Measurements from ENCODE around the gene SIRPB1.
"Not testable (repeated sequence)": the region's sequence is repeated elsewhere in the genome, so short reads cannot be mapped to it uniquely, and the experiment has no call there.

The SIRPB1 gene

DNA sequence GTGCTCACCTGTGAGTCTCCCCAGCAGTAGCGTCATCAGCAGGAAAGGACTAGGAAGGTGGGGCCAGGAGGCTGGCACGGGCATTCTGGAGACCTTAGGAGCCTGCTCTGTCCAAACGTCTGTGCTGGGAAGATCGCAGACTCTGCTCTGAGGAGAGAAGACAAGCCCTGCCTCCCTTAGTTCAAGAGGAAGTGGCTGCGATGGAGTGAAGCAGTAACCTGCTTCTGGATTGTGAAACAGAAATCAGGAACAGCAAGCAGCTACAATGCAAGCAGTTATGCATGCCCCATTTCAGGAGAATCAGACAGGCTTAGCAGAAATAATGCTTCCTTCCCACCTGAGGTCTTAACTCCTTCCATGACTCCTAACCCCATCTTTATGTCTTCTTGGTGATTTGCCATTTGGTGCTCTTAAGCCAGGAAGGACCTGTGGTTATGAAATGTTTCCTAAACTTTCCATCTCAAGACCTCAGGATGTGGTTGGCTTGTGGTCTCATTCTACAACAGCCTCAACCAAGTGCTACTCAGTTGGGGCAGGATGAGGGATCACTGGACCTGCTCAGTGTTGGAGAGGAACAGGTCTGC, at the start of gene SIRPB1:
TSS of gene SIRPB1 (minus strand) at position 149 of the 584 bp plus-strand sequence. CDS start at position 84, 65 bp downstream.
- DNase-seq (ENCODE audit: low spot score) = no peak

DNA sequence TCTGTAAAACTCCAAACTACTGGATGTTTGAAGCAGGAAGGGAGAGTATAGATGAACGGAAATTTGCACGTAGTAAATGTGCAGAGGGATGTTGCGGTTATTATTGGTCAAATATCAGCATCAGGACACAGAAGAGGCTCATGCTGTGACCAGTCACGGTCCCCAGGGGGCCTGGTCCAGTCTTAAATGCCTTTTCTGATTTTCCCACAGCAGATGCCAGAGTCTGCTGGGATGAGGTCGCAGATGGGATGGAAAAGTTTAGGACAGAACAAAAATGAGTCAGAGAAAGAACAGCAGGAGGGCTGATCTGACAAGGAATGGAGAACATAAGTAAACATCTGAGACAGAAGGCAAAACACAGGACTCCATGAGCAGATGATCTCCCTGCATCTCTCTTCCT, 49.5 kb upstream of the SIRPB1 start:
- DNase-seq (ENCODE audit: low spot score) = no peak

DNA sequence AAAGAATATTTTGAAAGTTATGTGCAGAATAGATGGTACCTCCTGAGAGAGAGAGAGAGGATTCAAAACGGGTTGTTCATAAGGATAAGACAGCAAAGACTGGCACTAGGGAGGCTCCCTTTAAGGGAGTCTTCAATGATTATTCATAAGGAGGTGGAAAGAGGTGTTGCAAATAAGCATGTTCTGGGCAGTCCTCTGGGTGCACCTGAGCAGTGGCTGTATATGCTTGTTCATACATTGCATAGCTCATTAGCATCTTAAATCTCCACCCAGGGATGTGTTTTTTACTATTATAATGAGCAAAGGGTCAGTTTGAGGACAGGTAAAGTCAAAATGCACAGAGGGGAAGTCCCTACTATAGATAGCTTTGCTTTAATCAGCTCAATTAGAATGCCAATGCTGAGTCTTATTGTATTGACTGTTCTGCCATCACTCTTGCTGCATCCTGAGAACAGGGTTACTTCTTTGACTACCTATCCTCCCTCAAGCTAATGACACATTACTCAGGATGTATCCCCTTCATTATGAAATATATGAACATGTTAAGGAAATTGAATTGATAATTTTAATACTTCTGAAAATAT, 47.8 kb upstream of the SIRPB1 start:
- no peak for DNase-seq (ENCODE audit: low spot score)

DNA sequence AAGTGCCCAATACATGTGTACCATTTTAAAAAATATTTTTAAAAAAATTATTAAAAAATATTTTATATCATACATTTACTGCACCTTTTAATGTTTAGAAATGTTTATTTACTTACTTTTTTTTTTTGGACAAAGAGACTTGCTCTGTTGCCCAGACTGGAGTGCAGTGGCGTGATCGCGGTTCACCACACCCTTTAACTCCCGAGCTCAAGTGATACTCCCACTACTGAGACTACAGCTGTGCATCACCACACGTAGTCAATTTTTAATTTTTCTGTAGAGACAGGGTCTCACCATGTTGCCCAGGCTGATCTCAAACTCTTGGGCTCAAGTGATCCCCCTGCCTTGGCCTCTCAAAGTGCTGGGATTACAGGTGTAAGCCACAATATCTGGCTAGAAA, 47.0 kb upstream of the SIRPB1 start:
- DNase-seq (ENCODE audit: low spot score) = no peak

DNA sequence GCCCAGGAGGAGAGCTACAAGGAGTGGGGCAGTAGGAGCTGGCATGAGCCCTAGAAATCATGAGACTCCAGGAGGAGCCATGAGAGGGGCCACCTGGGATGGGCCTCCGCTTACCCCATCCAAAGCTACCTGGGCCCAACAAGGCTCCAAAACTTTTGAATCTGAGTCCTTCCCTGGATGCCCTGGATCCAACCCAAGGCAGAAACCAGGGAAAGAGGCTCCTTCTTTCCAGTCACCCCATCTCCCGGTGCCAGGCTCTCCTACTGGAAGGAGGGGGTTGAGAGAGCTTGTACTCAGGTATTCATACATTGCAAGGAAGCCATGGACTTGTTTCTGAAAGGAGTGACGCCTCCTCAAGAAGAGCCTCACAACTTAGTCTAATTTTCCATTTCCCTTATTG, 45.5 kb upstream of the SIRPB1 start:
- DNase-seq (ENCODE audit: low spot score) = no peak

DNA sequence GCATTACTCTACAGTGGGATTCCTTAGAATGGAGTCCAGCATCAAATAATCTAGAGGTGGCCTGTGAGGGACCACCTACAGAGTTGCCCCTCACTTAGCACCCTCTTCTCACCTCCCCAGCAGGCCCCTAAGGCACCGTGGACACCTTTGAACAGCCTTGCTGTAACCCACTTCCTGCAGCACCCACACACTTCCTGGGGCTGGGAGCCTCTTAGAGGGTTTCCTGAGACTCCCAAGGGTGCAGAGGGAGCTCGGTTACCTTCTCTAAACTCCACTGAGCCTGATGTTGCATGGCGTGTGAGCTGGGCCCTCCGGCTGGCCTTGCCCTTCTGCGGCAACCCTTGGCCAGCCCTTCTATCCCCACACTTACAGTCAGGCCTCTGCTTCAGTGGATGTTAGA, 45.1 kb upstream of the SIRPB1 start:
- no peak for DNase-seq (ENCODE audit: low spot score)

DNA sequence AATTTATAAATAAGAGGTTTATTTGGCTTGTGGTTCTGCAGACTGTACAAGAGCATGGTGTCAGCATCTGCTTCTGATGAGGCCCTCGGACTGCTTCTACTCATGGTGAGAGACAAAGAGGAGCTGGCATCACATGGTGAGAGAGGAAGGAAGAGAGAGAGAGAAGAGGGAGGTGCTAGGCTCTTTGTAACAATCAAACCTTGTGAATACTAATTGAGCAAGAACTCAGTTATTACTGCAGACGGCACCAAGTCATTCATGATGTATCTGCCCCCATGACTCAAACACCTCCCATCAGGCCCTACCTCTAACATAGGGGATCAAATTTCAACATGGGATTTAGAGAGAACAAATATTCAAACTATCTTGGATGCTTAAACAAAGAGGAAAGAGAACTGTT, 44.1 kb upstream of the SIRPB1 start:
- DNase-seq (ENCODE audit: low spot score) = no peak

DNA sequence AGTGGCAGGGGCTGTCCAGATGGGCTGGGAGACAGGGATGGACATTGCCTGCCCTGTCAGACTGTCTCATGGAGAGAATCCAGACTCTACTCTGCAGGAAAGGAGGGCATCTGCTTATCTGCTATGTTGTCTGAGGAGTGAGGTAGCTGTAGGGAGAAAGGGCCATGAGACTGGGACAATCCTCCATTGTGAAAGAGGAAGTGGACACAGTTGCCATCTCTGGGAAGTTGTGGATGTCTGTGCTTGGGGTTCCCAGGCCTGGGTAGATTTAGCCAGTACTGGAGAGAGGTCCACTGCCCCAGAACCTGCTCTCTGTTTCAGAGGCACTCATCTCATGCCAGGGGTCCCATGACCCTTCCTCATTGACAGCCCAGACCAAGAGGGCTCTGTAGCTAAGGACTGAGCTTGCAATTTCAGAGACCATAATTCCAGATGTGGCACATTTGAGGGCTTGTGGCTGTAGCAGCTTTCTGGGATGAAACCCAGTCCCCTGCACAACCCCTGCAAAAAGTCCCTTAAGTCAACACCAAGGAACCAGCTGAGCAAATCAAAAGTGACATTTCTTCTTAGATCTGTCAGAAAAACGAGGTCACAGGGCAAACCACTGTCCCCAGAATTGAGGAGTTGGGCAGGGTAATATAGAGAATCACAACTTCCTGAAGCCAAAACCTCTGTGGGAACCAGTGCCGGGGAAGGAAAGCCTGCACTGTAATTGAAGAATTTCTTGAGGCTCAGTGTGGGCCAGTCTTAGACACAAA, 41.9 kb upstream of the SIRPB1 start:
- no peak for DNase-seq (ENCODE audit: low spot score)

DNA sequence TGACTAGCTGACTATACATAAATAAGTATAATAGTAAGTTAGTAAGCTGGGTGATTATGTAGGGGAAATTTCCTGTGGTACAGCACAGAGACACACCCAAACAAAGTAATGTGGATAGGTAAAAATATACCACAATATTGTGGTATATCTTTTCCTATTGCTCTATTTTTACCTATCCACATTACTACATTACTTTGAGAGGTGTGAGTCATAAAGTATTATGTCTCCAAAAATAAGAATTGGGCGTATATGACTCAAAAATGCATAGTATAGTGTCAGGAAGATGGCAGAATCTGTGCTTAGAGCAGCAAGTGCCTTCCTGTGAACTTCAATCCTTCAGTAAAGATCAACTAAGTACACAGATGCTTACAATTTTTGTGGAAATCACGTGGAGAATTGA, 40.4 kb upstream of the SIRPB1 start:
- no peak for DNase-seq (ENCODE audit: low spot score)

DNA sequence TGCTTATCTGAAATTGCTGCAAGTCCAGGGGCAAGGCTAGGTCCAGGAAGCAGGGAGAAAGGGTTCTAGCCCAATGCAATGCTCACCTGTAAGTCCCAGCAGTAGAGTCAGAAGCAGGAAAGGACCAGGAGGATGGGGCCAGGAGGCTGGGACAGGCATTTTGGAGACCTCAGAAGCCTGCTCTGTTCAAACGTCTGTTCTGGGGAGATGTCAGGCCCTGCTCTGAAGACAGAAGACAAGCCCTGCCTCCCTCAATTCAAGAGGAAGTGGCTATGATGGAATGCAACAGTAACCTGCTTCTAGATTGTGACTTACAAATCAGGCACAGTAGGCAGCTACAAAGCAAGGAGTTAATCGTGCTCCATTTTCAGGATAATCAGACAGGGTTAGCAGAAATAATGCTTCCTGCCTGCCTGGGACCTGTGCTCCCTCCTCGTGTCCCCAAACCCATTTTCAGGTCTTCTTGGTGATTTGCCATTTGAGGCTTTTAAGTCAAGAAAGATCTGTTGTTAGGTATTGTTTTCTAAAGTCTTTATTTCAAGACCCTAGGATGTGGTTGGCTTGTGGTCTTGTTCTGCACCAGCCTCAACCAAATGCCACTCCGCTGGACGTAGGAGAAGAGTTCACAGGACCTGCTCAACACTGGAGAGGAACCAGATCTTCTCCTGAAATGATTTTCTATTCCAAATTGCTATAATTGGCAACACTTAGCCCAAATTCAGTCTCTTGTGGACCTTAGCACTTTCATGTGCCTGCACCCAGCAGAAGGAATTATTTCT, 37.9 kb upstream of the SIRPB1 start, which contains the start of gene SIRPG:
TSS of gene SIRPG (minus strand) at position 224 of the 779 bp plus-strand sequence. CDS start at position 159, 65 bp downstream.
- DNase-seq (ENCODE audit: low spot score) = no peak

DNA sequence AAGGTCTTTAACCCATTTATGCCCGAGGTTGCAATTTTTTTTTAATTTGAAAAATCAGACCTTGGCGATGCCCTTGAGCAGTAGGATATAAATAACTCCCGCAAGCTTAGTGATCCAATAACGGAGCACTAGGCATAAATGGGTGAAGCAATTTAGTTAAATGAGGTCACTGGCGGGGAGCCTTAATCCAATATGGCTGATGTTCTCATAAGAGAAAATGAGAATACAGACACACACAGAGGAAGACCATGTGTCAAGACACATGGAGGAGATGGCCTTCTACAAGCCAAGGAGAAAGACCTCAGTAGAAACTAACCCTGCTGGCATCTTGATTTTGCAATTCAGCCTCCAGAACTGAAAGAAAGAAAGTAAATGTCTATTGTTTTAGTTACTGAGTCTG, 37.0 kb upstream of the SIRPB1 start:
- DNase-seq (ENCODE audit: low spot score) = no peak

DNA sequence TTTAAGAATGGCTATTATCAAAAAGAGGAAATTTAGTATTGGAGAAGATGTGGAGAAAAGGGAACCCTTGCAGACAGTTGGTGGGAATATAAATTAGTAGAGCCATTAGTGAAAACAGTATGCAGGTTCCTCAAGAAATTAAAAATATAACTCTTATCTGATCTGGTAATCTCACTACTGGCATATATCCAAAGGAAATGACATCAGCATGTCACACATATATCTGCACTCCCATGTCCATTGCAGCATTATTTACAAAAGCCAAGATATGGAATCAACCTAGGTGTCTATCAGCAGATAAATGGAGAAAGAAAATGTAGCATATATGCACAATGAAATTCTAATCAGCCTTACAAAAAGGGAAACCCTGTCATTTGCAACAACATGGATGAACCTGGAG, 35.2 kb upstream of the SIRPB1 start:
- DNase-seq (ENCODE audit: low spot score) = no peak

DNA sequence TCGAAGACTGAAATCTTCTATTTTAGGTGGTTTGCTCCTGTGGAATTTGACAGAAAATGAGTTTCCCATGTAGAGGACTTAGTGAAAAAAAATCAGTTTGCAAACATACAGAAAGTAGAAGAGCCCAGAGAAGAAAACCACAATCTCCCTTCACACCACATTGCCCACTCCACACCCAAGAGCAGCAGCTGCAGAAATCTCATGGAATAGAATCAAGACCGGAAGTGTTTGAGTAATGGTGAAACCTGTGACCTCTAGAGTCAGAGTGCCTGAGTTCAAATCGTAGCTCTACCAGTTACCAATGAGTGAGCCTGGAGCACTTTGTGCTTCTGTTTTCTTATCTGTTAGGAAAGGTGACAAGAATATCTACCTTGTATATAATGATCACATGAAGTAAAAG, 33.2 kb upstream of the SIRPB1 start:
- no peak for DNase-seq (ENCODE audit: low spot score)

DNA sequence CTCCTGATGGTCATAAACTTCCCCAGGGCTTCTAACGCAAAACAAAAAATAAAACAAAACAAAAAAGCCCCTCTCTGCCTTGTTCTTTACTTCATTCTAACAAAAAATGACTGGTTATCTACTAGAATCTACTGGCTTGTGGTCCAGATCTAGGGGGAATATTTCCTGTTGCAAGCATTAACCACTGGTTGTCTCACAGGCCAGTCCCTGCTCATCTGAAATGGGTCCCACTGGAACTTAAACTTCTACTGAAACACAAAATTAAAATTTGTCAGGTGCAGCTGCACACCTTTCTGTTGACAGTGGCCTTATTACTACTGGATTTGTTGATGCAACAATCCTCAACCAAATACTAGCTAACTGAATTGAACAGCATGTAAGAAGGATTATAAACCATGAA, 32.3 kb upstream of the SIRPB1 start:
- DNase-seq (ENCODE audit: low spot score) = no peak

DNA sequence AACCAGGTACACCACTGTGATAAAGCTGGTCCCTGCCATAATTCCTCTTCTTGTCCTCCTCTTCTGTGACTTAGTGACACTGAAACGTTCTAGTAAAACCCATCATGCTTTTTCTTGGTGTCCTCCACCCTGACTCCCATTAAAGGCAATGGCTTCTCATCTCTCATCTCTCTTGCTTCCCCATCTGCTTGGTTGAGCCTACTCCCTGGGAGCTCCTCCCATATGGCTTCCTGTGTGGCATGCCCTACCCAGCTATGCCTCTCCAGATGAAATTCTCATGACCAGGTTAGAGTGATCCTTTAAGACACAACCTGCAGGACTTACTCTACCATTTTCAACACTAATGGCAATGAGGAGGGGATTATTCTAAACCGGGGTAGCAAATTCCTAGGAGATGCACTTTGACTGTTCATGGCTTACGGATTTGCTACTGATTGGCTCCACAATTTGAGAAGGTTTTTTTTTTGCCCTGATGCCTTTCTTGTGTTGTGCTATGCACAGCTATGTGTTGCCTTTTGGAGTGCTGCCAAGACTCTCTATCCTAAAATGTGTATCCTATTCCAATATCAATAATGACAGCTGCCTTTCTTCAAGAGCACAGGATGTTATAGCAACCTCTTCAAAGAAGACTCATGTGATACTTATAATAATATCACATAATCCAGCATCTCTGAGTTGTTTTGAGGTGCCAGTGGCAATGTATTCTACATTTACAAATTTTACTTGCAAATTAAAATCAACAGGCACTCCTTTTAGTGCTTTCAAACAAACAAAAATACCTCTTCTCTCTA, 31.7 kb upstream of the SIRPB1 start:
- no peak for DNase-seq (ENCODE audit: low spot score)

DNA sequence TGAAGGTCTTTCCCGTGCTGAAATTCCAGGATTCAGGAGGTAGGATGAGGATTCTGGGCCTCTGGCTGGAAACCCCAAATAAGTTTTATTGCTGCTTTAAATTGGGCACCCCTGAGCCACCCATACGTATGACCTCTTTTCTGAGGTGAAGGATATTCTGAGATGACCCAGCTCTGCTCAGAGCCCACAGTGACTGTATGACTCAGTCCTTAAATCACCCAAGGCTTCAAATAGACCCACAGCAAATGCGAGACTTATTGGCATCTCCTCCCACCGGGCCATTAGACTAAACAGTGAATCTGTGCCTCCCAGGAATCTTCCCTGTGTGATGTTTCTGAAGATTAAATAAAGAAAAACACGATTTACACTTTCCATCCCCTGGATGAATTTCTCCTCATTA, 28.3 kb upstream of the SIRPB1 start:
- DNase-seq (ENCODE audit: low spot score) = no peak

DNA sequence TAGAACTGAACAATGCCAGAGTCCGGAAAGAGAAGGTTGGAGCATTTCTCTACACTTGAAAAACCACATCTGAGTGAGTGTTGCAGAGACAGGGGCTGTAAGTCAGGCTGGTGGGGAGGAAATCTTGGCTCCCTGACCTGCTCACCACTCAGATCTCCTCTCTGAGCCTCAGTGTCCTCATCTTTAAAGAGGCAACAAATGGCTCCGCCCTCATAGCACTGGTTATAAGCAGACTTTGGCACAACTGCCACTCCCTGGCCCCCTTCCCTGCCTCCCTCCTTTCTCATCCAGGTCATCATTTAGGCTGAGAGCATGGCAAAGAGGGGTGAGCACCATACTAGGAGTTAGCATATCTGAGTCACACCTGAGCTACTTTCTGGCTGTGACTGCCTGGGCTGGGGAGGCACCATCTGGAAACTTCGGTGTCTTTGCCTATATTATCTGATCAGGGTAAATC, 27.2 kb upstream of the SIRPB1 start:
- DNase-seq (ENCODE audit: low spot score) = no peak

DNA sequence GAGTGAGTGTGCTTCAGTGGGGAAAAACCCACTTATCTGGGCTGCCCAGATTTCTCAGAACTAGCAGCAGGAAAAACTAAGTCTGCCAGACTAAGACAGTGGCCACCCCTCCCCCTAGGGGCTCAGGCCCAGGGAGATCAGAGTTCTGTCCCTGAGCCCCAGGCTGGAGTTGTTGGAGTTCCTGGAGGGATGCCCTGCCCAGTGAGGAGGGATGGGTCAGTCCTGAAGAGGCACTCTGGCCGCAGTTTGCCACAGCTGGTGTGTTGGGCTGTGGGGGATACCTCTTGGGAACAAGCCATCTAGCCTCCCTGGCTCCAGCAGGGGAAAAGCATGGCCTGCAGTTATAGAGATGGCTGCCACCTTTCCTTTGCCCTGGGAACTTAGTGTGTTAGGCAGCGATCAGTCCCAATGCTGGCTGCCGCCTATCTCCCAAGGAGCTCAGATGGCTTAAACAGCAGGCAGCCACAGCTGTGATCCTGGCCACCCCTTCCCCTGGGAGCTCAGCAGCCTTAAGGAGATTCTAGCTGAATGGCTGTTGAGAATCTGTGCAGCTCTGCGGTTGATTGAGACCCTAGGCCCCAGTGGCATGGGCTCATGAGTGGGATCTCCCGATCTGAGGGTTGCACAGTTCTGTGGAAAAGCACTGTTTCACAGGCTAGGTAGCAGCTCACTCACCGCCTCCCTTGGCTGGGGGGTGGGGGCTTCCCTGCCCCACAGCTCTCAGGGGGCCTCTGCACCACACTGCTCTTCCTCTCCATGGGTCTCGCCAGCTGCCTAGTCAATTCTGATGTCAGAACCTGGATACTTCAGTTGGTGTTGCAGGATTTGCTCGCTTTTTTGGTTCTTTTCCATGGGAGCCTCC, 24.5 kb upstream of the SIRPB1 start:
- no peak for DNase-seq (ENCODE audit: low spot score)

DNA sequence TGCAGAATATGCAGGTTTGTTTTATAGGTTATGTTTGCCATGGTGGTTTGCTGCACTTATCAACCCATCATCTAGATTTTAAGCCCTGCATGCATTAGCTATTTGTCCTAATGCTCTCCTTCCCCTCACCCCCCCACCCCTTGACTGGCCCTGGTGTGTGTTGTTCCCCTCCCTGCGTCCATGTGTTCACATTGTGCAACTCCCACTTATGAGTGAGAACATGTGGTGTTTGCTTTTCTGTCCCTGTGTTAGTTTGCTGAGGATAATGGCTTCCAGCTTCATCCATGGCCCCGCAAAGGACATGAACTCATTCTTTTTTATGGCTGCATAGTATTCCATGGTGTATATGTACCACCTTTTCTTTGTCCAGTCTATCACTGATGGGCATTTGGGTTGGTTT, 18.8 kb upstream of the SIRPB1 start:
- DNase-seq (ENCODE audit: low spot score) = not testable (repeated sequence)

DNA sequence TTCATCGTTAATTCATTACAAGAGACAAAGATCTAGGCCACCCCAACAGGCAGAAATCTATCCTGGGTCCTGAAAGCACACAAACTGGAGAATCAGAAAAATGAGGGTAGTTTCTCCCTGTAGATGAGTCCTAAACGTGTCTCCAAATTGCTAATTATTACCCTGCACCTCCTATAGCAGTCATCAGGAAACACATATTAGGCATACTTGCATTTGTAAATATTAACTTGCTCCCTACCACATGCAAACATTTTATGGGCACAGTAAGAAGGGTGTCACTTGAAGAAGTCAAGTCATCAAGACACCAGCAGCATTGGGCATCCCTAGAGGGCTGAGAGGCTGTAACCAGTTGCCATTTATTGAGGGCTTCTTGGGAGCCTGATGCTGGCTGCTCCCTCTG, 17.9 kb upstream of the SIRPB1 start:
- DNase-seq (ENCODE audit: low spot score) = no peak

DNA sequence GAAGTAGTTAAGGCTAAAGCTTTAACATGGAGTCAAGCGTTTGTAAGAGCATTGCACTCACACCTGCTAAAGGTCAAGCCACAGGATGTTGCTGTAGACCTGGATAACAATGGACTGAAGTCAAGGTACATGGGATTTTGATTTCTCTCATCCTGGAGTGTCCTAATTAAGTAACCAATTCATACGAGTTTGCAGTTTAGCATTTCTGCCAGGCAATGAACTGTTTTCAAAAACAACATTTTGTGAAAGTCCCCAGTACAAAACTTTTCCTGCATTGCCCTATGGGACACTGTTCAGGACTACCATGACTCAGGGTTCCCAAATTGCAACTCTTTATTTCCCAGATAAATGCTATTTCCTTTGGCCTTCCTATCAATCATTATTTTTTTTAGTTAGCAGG, 17.4 kb upstream of the SIRPB1 start:
- DNase-seq (ENCODE audit: low spot score) = no peak

Data from hematopoietic multipotent progenitor cell treated with erythropoietin and hydrocortisone succinate and interleukin-3 and kit ligand, for 15 days (in vitro differentiated cells).